GM12878 (cell line): Measurements from ENCODE around the gene SLMAP. TPM values are rescaled to one million over a fixed set of nuclear protein-coding genes. Genes with fewer than 3 reads are reported as not detected.

ENCODE experiments used
- ATAC-seq: fragments of 200-7000 bp; cut with Tn5 transposase; 3 replicates; pipeline ENCODE4 v1.9.1; 2020; ENCODE audit warnings: mild to moderate bottlenecking, moderate library complexity
- BruUV-seq: library from RNA; stranded (reverse); fragments of 400-500 nt; replicated peaks from 2 replicates; lab custom pipeline; 2021; lab: Mats Ljungman, UMichigan
- CTCF ChIA-PET: fragments of 300-600 bp; sonication (Branson Sonifier 250); formaldehyde crosslinking; extraction: SDS; loops from one replicate; lab custom pipeline; 2021; ENCODE audit warnings: inconsistent platforms; lab: Yijun Ruan, JAX
- POLR2A ChIA-PET: fragments of 350-600 bp; formaldehyde crosslinking; extraction: SDS; loops from one replicate; lab custom pipeline; 2021; ENCODE audit warnings: inconsistent platforms; lab: Charles Lee
- RAD21 ChIA-PET: fragments of 300-600 bp; sonication (Branson Sonifier 250); formaldehyde crosslinking; loops from one replicate; lab custom pipeline; 2023; ENCODE audit warnings: antibody characterized with exemption; ENCODE audit not compliant: unreplicated experiment; lab: Charles Lee
- SMC1A ChIA-PET: fragments of 300-600 bp; sonication (Branson Sonifier 250); formaldehyde crosslinking; loops from one replicate; lab custom pipeline; 2023; ENCODE audit not compliant: unreplicated experiment, uncharacterized antibody; lab: Charles Lee
- DNase-seq: peaks from one replicate; pipeline ENCODE4 v3.0.0-alpha.2; 2011; ENCODE audit warnings: low read depth, low spot score
- FAIRE-seq: peaks from 3 replicates; lab custom pipeline; 2011; peaks lifted over from hg19 to GRCh38; lab: Jason Lieb, UNC
- H2AFZ ChIP-seq: 2 replicates; pipeline ENCODE4 v1.6.0; 2011; ENCODE audit warnings: low read depth, low read length, control low read depth; ENCODE audit not compliant: control insufficient read depth
- H3K27ac ChIP-seq: 2 replicates; pipeline ENCODE4 v1.5.1; 2011; ENCODE audit warnings: control low read depth; ENCODE audit not compliant: control insufficient read depth, insufficient read depth
- H3K27me3 ChIP-seq, 2 experiments: replicated peaks in 1 of 2; 2 replicates each; pipeline versions ENCODE4 v1.6.0 to v1.6.1; 2011; ENCODE audit warnings: low read length in 1 of 2; ENCODE audit not compliant: control insufficient read depth in 2 of 2, insufficient read depth in 2 of 2
- H3K36me3 ChIP-seq, 2 experiments: 2 replicates each; pipeline ENCODE4 v1.5.1; 2011; ENCODE audit warnings: low read length in 1 of 2; ENCODE audit not compliant: control insufficient read depth in 2 of 2, insufficient read depth in 2 of 2
- H3K4me1 ChIP-seq: 2 replicates; pipeline ENCODE4 v1.6.1; 2011; ENCODE audit warnings: mild to moderate bottlenecking, low read length, moderate library complexity, mixed read lengths; ENCODE audit not compliant: control insufficient read depth, insufficient read depth
- H3K4me2 ChIP-seq: 2 replicates; pipeline ENCODE4 v1.6.0; 2011; ENCODE audit warnings: control low read depth; ENCODE audit not compliant: control insufficient read depth, insufficient read depth
- H3K4me3 ChIP-seq: fragments of 200-600 bp; sonication (generic); 2 replicates; pipeline ENCODE4 v1.5.1; 2016
- H3K79me2 ChIP-seq: 2 replicates; pipeline ENCODE4 v1.6.0; 2011; ENCODE audit warnings: low read length; ENCODE audit not compliant: control insufficient read depth, insufficient read depth
- H3K9ac ChIP-seq: 2 replicates; pipeline ENCODE4 v1.8.0; 2011; ENCODE audit warnings: low read length, control low read depth, mixed read lengths; ENCODE audit not compliant: control insufficient read depth, insufficient read depth
- H3K9me3 ChIP-seq: replicated peaks from 3 replicates; pipeline ENCODE4 v1.5.1; 2011; ENCODE audit warnings: mild to moderate bottlenecking, low read length; ENCODE audit not compliant: control insufficient read depth, insufficient read depth
- H4K20me1 ChIP-seq: 2 replicates; pipeline ENCODE4 v1.6.0; 2011; ENCODE audit not compliant: control insufficient read depth, insufficient read depth
- ATF3 ChIP-seq: IDR thresholded peaks from 2 replicates; pipeline ENCODE4 v1.6.1; 2011; ENCODE audit warnings: low read depth, mild to moderate bottlenecking, low read length, moderate library complexity, borderline replicate concordance; ENCODE audit errors: extremely low read depth
- ATF7 ChIP-seq: fragments of 450-650 bp; IDR thresholded peaks from 2 replicates; pipeline ENCODE4 v1.6.1; 2016; ENCODE audit warnings: low read depth, mild to moderate bottlenecking
- BCL11A ChIP-seq: IDR thresholded peaks from 2 replicates; pipeline ENCODE4 v1.6.1; 2011; ENCODE audit warnings: low read depth, low read length
- BHLHE40 ChIP-seq, 2 experiments: fragments of 450-650 bp in 1 of 2; IDR thresholded peaks; 2 replicates each; pipeline ENCODE4 v1.6.1; 2011 to 2017; ENCODE audit warnings: low read depth in 2 of 2, borderline replicate concordance in 1 of 2, improper control_type of control experiment in 1 of 2, low read length in 1 of 2, mild to moderate bottlenecking in 1 of 2
- CEBPB ChIP-seq, 2 experiments: fragments of 150-350 bp in 1 of 2; IDR thresholded peaks; 2 replicates each; pipeline ENCODE4 v1.6.1; 2012 to 2014; ENCODE audit warnings: low read depth in 2 of 2, low read length in 2 of 2, borderline replicate concordance in 1 of 2, inconsistent platforms in 1 of 2
- CREM ChIP-seq: IDR thresholded peaks from 2 replicates; pipeline ENCODE4 v1.6.1; 2014; ENCODE audit warnings: antibody characterized with exemption, low read depth
- EGR1 ChIP-seq, 2 experiments: IDR thresholded peaks; 1 replicate in 1 of 2; 2 replicates in 1 of 2; pipeline ENCODE4 v1.6.1; 2011 to 2012; ENCODE audit warnings: low read depth in 2 of 2, low read length in 2 of 2, borderline replicate concordance in 1 of 2, mild to moderate bottlenecking in 1 of 2, moderate library complexity in 1 of 2
- HDAC2 ChIP-seq: fragments of 200-600 bp; sonication (generic); IDR thresholded peaks from 2 replicates; pipeline ENCODE4 v1.6.1; 2017
- IKZF2 ChIP-seq, 2 experiments: fragments of 450-650 bp; IDR thresholded peaks; 2 replicates each; pipeline ENCODE4 v1.6.1; 2017; ENCODE audit warnings: mild to moderate bottlenecking in 2 of 2, moderate library complexity in 2 of 2
- IRF3 ChIP-seq: fragments of 450-650 bp; IDR thresholded peaks from 2 replicates; pipeline ENCODE4 v1.6.1; 2014; ENCODE audit warnings: mild to moderate bottlenecking
- KDM1A ChIP-seq: fragments of 200-600 bp; sonication (generic); IDR thresholded peaks from 2 replicates; pipeline ENCODE4 v1.6.1; 2016; ENCODE audit warnings: borderline replicate concordance
- MTA2 ChIP-seq: fragments of 450-650 bp; IDR thresholded peaks from 2 replicates; pipeline ENCODE4 v1.6.1; 2016; ENCODE audit warnings: low read depth, mild to moderate bottlenecking, moderate library complexity
- RAD51 ChIP-seq: fragments of 450-650 bp; IDR thresholded peaks from 2 replicates; pipeline ENCODE4 v1.6.1; 2016; ENCODE audit warnings: moderate library complexity, mild to moderate bottlenecking, inconsistent platforms
- RCOR1 ChIP-seq: conservative IDR thresholded peaks from 2 replicates; pipeline ENCODE4 v1.6.1; 2012; ENCODE audit warnings: low read depth, low read length, improper control_type of control experiment
- REST ChIP-seq: IDR thresholded peaks from 2 replicates; pipeline ENCODE4 v1.6.1; 2012; ENCODE audit warnings: mild to moderate bottlenecking, low read depth, low read length
- SMAD1 ChIP-seq: fragments of 450-650 bp; IDR thresholded peaks from 2 replicates; pipeline ENCODE4 v1.6.1; 2018; ENCODE audit warnings: mild to moderate bottlenecking, low read depth; ENCODE audit not compliant: partially characterized antibody
- SPI1 ChIP-seq: IDR thresholded peaks from 2 replicates; pipeline ENCODE4 v1.6.1; 2011; ENCODE audit warnings: low read depth, mild to moderate bottlenecking, low read length, moderate library complexity, borderline replicate concordance; ENCODE audit not compliant: insufficient read depth
- WGBS: methylation state at CpG from one replicate; pipeline ENCODE4 v1.1.6; 2016; ENCODE audit warnings: low lambda C conversion rate; ENCODE audit not compliant: insufficient replicate concordance, insufficient coverage; ENCODE audit errors: missing lambda C conversion rate; 5-methylcytosine and 5-hydroxymethylcytosine counted together
- in situ Hi-C: fragments of 300-500 bp; cut with MboI; formaldehyde crosslinking; loops from 9 replicates; pipeline ENCODE4 v1.14.3; 2018; ENCODE audit warnings: mixed read lengths
- intact Hi-C: fragments of 100-400 bp; cut with micrococcal nuclease; formaldehyde crosslinking; loops from one replicate; pipeline ENCODE4 v1.14.2; 2022; ENCODE audit not compliant: unreplicated experiment
- polyA plus RNA-seq, 11 experiments: library from polyadenylated mRNA; depleted of rRNA in 4 of 11; unstranded in 6 of 11; stranded (reverse) in 5 of 11; fragments of >200 nt; fragmentation: Nextera tagmentation in 4 of 11; fragmentation: Illumina TruSeq in 1 of 11; extraction: Ambion mirVana in 4 of 11; extraction: Trizol in 1 of 11; gene quantifications; 1 replicate in 1 of 11; 2 replicates in 10 of 11; pipeline versions ENCODE4 v1.2.1 to v1.2.3, GENCODE V29; 2011 to 2016; ENCODE audit warnings: inconsistent platforms in 2 of 11, missing spikeins in 2 of 11, low read depth in 1 of 11
- total RNA-seq, 4 experiments: library from RNA; depleted of rRNA in 3 of 4; stranded (reverse); fragments of >200 nt in 3 of 4; fragmentation: Illumina TruSeq in 1 of 4; extraction: Trizol in 1 of 4; gene quantifications; 2 replicates each; pipeline versions ENCODE4 v1.2.1 to v1.2.3, GENCODE V29; 2013 to 2021

Gene SLMAP
- total and polyA plus RNA-seq, 10 of the 15 experiments (the other 5 are each of a cell fraction or from before 2014, with no cell fraction given) = 8.3 to 43.8 (median 26.4) TPM

GRCh38 chr3:57746156-57747010 is 9.7 kb upstream of the SLMAP start:
- no TSS peak for BruUV-seq
- intact Hi-C loops = no loop called here
- Histone ChIP-seq H3K9me3 (no peaks in the 10 kb centered on the region), H3K4me1 (no peaks in the 10 kb centered on the region), H2AFZ (no peak overlapping the region), H3K9ac (no peak overlapping the region), H3K4me3 (no peak overlapping the region), H3K27me3 (no peaks in the 10 kb centered on the region), H3K4me2 (no peak overlapping the region), H3K79me2 (no peaks in the 10 kb centered on the region), H3K27ac (no peak overlapping the region), H4K20me1 (no peaks in the 10 kb centered on the region), H3K36me3 (no peaks in the 10 kb centered on the region)
- 81% methylated on average over 11 of the region's 17 CpGs for WGBS
- no peak for DNase-seq
- RAD21 ChIA-PET = no interaction called here
- TF ChIP-seq RAD51 (no peak), HDAC2 (no peak), REST (no peak), EGR1 (IDR thresholded peaks at IDR 0.05; ENCODE audit: borderline replicate concordance in 1 of 2, low read depth in 2 of 2, low read length in 2 of 2) (no peak), SMAD1 (no peak), BHLHE40 (IDR thresholded peaks at IDR 0.05; ENCODE audit: borderline replicate concordance in 1 of 2, low read depth in 2 of 2, low read length in 1 of 2) (no peak), SPI1 (no peak), ATF3 (no peak), RCOR1 (no peak), MTA2 (no peak), IKZF2 (IDR thresholded peaks at IDR 0.05) (no peak), CEBPB (IDR thresholded peaks at IDR 0.05; ENCODE audit: borderline replicate concordance in 1 of 2, low read depth in 2 of 2, low read length in 2 of 2) (no peak), KDM1A (no peak), ATF7 (no peak), CREM (no peak), IRF3 (no peak), BCL11A (no peak)
- SMC1A ChIA-PET = interaction anchor here (0.6 kb wide), 1 partner anchor 249 kb away, joined by 3 read pairs; no protein-coding TSS in a partner anchor
- CTCF ChIA-PET = no interaction called here
- ATAC-seq = no peak
- no peak for FAIRE-seq
- POLR2A ChIA-PET = no interaction called here
- in situ Hi-C loops = no loop called here
